Neural progenitor cell (in vitro differentiated cells): ENCODE data around the gene MGRN1. TPM values are rescaled to one million over a fixed set of nuclear protein-coding genes. Genes with fewer than 3 reads are reported as not detected.

ENCODE experiments used
- DNase-seq: peaks from one replicate; pipeline ENCODE4 v3.0.0-alpha.2; 2016; ENCODE audit warnings: low spot score
- H2AFZ ChIP-seq: fragments of 200-600 bp; sonication (generic); replicated peaks from 2 replicates; pipeline ENCODE4 v1.6.1; 2016; ENCODE audit warnings: antibody characterized with exemption
- H3F3A ChIP-seq: fragments of 200-600 bp; sonication (generic); 2 replicates; pipeline ENCODE4 v1.6.1; 2016; ENCODE audit warnings: antibody characterized with exemption, low read depth
- H3K27ac ChIP-seq: fragments of 200-600 bp; sonication (generic); 2 replicates; pipeline ENCODE4 v1.5.1; 2016; ENCODE audit warnings: mild to moderate bottlenecking
- H3K27me3 ChIP-seq: fragments of 200-600 bp; sonication (generic); 2 replicates; pipeline ENCODE4 v1.6.1; 2016; ENCODE audit warnings: mild to moderate bottlenecking, moderate library complexity
- H3K36me3 ChIP-seq: fragments of 200-600 bp; sonication (generic); 2 replicates; pipeline ENCODE4 v1.5.1; 2016
- H3K4me1 ChIP-seq: fragments of 200-600 bp; sonication (generic); 2 replicates; pipeline ENCODE4 v1.6.1; 2016; ENCODE audit warnings: mixed run types
- H3K4me2 ChIP-seq: fragments of 200-600 bp; sonication (generic); 2 replicates; pipeline ENCODE4 v1.6.1; 2016
- H3K4me3 ChIP-seq: fragments of 200-600 bp; sonication (generic); 2 replicates; pipeline ENCODE4 v1.5.1; 2016
- H3K79me2 ChIP-seq: fragments of 200-600 bp; sonication (generic); 2 replicates; pipeline ENCODE4 v1.6.1; 2016; ENCODE audit warnings: low read depth
- H3K9ac ChIP-seq: fragments of 200-600 bp; sonication (generic); 2 replicates; pipeline ENCODE4 v1.6.1; 2016
- H3K9me3 ChIP-seq: fragments of 200-600 bp; sonication (generic); 2 replicates; pipeline ENCODE4 v1.5.1; 2016; ENCODE audit warnings: low read depth
- H4K20me1 ChIP-seq: fragments of 200-600 bp; sonication (generic); 2 replicates; pipeline ENCODE4 v1.6.1; 2016; ENCODE audit warnings: low read depth
- H3K27ac Mint-ChIP-seq: 3 replicates; pipeline ENCODE4 v1.8.0; 2021; ENCODE audit warnings: mixed read lengths
- H3K27me3 Mint-ChIP-seq: 2 replicates; pipeline ENCODE4 v1.8.0; 2022; ENCODE audit warnings: low read depth, mild to moderate bottlenecking, inconsistent platforms, moderate library complexity, mixed read lengths; ENCODE audit not compliant: insufficient read depth
- H3K36me3 Mint-ChIP-seq: 3 replicates; pipeline ENCODE4 v1.8.0; 2021; ENCODE audit warnings: mixed read lengths
- H3K4me1 Mint-ChIP-seq: 3 replicates; pipeline ENCODE4 v1.8.0; 2021; ENCODE audit warnings: mixed read lengths
- H3K4me3 Mint-ChIP-seq: 3 replicates; pipeline ENCODE4 v1.8.0; 2021; ENCODE audit warnings: mild to moderate bottlenecking, moderate library complexity, mixed read lengths
- H3K9me3 Mint-ChIP-seq: 3 replicates; pipeline ENCODE4 v1.8.0; 2020; ENCODE audit warnings: mixed read lengths
- EZH2 ChIP-seq: fragments of 200-600 bp; sonication (generic); IDR thresholded peaks from 2 replicates; pipeline ENCODE4 v1.6.1; 2017; ENCODE audit warnings: antibody characterized with exemption, mild to moderate bottlenecking, moderate library complexity
- EZH2phosphoT487 ChIP-seq: fragments of 200-600 bp; sonication (generic); IDR thresholded peaks from 2 replicates; pipeline ENCODE4 v1.6.1; 2017; ENCODE audit warnings: antibody characterized with exemption
- total RNA-seq: library from RNA; depleted of rRNA; stranded (reverse); fragments of >200 nt; gene quantifications from 2 replicates; pipeline ENCODE4 v1.2.3, GENCODE V29; 2015; ENCODE audit warnings: low replicate concordance
- TF ChIP-seq, protein P1 (sequence below): fragments of 200-600 bp; sonication (generic); IDR thresholded peaks from 2 replicates; pipeline ENCODE4 v1.5.1; 2017; ENCODE audit warnings: antibody characterized with exemption, mild to moderate bottlenecking

MGRN1 gene
- total RNA-seq, 1 donor from 2014 or later = 17.5 TPM

DNA sequence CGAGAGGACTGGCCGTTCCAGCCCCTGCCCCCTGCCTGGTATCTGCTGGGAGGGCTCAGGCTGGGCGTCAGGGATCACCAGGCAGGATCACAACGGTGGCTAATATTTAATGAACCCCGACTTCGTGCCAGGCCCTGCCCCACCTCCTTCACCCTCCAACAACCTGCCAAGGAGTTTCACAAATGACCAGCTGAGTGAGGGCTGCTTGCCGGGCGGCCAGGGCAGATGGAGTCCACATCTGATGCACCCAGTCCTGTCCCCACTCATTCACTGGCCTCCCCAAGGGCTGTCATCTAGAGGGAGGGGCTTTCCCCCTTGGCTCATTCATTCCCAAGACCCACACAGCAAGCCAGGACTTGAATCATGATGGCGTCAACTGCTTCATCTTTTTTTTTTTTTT is 27.5 kb upstream of the MGRN1 start:
- H3K36me3 Mint-ChIP-seq = no peaks in the 10 kb centered on the region
- no peak overlapping the region for H3K4me3 ChIP-seq

DNA sequence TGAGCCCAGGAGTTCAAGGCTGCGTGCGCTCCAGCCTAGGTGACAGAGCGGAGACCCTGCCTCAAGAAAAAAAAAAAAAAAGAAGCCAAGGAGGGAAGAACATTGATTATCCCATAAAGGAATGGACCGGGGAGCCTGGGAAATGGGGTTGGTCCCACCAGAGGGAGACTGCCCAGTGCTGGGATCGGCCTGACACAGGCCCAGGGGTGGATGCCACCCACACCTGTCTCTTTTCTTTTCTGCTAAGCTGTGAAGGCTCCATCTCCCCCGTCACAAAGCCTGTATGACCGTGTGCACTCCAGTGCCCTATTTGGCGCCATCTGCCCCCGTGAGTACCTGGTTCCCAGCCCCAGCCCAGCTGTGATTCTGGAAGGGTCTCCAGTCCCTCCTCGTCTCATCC is 25.6 kb upstream of the MGRN1 start:
- no peak overlapping the region for H3K27ac Mint-ChIP-seq

More for the DNA sequence above, 27.5 kb upstream of the MGRN1 start:
- Histone ChIP-seq H3K9ac (no peak overlapping the region), H3K9me3 (no peaks in the 10 kb centered on the region), H4K20me1 (no peaks in the 10 kb centered on the region), H3K36me3 (no peaks in the 10 kb centered on the region), H3K4me2 (no peak overlapping the region), H3K4me1 (peaks cover 22% of the 10 kb centered on the region), H3F3A (peaks cover 9% of the 10 kb centered on the region), H2AFZ (no peak overlapping the region), H3K27me3 (no peaks in the 10 kb centered on the region), H3K27ac (no peak overlapping the region), H3K79me2 (no peaks in the 10 kb centered on the region)
- no peak overlapping the region for H3K27ac Mint-ChIP-seq
- H3K27me3 Mint-ChIP-seq = peaks cover 17% of the 10 kb centered on the region
- no peak for DNase-seq
- TF ChIP-seq, protein P1, sequence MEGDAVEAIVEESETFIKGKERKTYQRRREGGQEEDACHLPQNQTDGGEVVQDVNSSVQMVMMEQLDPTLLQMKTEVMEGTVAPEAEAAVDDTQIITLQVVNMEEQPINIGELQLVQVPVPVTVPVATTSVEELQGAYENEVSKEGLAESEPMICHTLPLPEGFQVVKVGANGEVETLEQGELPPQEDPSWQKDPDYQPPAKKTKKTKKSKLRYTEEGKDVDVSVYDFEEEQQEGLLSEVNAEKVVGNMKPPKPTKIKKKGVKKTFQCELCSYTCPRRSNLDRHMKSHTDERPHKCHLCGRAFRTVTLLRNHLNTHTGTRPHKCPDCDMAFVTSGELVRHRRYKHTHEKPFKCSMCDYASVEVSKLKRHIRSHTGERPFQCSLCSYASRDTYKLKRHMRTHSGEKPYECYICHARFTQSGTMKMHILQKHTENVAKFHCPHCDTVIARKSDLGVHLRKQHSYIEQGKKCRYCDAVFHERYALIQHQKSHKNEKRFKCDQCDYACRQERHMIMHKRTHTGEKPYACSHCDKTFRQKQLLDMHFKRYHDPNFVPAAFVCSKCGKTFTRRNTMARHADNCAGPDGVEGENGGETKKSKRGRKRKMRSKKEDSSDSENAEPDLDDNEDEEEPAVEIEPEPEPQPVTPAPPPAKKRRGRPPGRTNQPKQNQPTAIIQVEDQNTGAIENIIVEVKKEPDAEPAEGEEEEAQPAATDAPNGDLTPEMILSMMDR = no peak
- TF ChIP-seq EZH2phosphoT487 = no peak
- no peak for TF ChIP-seq EZH2
- H3K9me3 Mint-ChIP-seq = no peaks in the 10 kb centered on the region
- H3K4me3 Mint-ChIP-seq = no peak overlapping the region
- peaks cover 14% of the 10 kb centered on the region for H3K4me1 Mint-ChIP-seq

DNA sequence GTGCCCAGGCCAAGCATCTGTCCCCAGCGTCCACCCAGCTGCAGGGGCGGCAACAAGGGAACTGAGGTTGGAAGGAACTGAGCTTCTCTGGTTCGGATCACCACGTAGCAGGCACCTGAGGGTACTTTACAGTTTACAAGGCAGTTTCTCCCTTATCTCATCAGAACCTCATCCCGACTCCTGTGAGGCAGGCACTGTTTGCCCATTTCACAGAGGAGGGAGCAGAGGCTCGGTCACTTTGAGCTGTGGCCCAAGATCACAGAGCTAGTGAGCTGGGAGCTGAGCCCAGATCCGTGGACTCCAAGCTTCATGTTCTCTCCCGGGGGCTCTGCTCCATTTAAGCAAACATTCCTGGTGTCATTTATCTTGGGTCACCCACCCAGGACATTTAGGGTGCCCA is 25.1 kb upstream of the MGRN1 start:
- Histone ChIP-seq H3K27ac (no peak overlapping the region), H3K4me1 (peaks cover 15% of the 10 kb centered on the region), H3K27me3 (no peaks in the 10 kb centered on the region), H3K4me2 (no peak overlapping the region), H3K9ac (no peak overlapping the region), H3K4me3 (no peak overlapping the region), H2AFZ (no peak overlapping the region), H3K36me3 (no peaks in the 10 kb centered on the region), H3F3A (peaks cover 9% of the 10 kb centered on the region), H3K9me3 (no peaks in the 10 kb centered on the region), H4K20me1 (no peaks in the 10 kb centered on the region), H3K79me2 (no peaks in the 10 kb centered on the region)
- no peak for DNase-seq
- TF ChIP-seq EZH2phosphoT487 (no peak), EZH2 (no peak)
- TF ChIP-seq, protein P1 = no peak
- Mint-ChIP-seq H3K27ac (no peak overlapping the region), H3K4me1 (peaks cover 10% of the 10 kb centered on the region), H3K36me3 (no peaks in the 10 kb centered on the region), H3K4me3 (no peak overlapping the region), H3K9me3 (no peaks in the 10 kb centered on the region), H3K27me3 (peaks cover 14% of the 10 kb centered on the region)

More for the DNA sequence above, 25.6 kb upstream of the MGRN1 start:
- Histone ChIP-seq H3K9ac (no peak overlapping the region), H3K4me3 (no peak overlapping the region), H3K36me3 (no peaks in the 10 kb centered on the region), H3K27ac (no peak overlapping the region), H3K27me3 (no peaks in the 10 kb centered on the region), H3K4me2 (no peak overlapping the region), H4K20me1 (no peaks in the 10 kb centered on the region), H3K79me2 (no peaks in the 10 kb centered on the region), H3K9me3 (no peaks in the 10 kb centered on the region), H2AFZ (no peak overlapping the region), H3K4me1 (peaks cover 15% of the 10 kb centered on the region), H3F3A (peaks cover 9% of the 10 kb centered on the region)
- peaks cover 10% of the 10 kb centered on the region for H3K4me1 Mint-ChIP-seq
- TF ChIP-seq, protein P1 = no peak
- TF ChIP-seq EZH2 (no peak), EZH2phosphoT487 (no peak)
- peaks cover 14% of the 10 kb centered on the region for H3K27me3 Mint-ChIP-seq
- DNase-seq = no peak
- H3K9me3 Mint-ChIP-seq = no peaks in the 10 kb centered on the region
- H3K4me3 Mint-ChIP-seq = no peak overlapping the region
- no peaks in the 10 kb centered on the region for H3K36me3 Mint-ChIP-seq
